Embryonic facial prominence (tissue), 1 donor: ENCODE measurements around the gene CCDC192.

Source experiments
- DNase-seq: peaks from one replicate; pipeline ENCODE4 v3.0.0-alpha.2; 2016; ENCODE audit errors: extremely low spot score

The CCDC192 gene

DNA sequence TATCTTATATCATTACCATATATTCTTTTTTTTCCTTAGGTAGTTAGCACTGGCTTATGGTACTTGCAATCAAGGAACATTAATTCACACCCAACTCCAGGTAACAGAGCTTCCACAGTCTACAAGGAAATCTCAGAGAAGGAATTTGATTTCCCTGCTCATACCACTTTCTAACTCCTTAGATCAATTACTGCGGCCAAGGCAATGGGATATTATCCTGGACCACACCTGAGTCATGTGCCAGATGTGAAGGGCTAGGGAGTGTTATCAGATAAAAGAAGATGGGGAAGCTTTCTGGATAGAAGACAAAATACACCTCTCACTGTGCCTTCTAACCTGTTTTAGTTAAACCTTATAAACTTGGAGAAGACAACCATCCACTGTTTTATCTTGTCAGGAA lies 181.2 kb downstream of the CCDC192 start:
- DNase-seq = no peak

DNA sequence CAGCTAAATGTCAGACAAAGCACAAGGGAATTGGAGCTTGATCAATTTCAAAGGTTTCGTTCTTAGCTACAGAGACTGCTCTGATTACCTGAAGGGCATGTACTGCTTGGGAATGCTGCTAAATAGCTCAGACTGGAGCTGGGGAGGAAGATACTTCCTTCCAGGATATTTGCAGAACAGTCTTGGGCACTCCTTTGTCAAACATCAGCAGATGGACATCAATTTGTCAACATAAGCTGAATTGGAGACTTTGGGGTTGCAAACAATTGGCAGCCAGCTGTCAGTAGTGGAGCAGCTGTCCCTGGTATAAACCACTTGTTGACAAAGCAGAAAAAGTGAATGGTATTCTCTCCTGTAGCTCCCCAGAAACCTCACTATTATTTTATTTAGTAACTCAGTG lies 182.0 kb downstream of the CCDC192 start:
- no peak for DNase-seq

DNA sequence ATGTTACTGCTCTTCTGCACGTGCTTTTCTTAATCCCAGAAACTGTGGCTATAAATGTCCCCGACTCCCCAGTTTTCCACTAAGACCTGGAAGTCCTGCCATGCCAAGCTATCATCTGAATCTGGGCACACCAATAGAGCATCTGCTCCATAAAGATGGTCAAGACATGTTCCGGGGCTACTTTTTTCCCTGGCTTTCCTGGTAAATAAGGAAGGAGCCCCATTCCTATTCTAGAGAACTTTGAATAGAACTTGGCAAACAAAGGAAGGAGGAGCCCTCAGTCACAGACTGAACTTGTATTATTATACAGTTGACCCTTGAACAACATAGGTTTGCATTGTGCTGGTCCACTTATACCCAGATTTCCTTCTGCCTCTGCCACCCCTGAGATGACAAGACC lies 182.9 kb downstream of the CCDC192 start:
- no peak for DNase-seq

DNA sequence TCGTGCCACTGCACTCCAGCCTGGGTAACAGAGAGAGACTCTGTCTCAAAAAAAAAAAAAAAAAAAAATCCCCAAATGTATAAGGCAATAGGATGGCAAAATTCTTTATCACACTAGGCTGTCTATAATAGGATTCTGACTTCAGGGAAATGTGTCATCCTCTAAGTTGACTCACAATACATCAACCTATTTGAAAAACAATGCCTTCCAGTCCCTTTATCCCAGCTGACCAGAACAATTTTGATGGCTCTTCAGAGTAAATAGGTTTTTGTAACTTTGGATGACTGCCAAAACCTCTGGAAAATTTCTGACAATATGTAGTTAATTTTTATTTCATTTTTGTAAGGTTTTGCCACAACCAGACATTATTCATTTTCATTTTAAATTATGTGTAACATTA lies 184.1 kb downstream of the CCDC192 start:
- DNase-seq = no peak

DNA sequence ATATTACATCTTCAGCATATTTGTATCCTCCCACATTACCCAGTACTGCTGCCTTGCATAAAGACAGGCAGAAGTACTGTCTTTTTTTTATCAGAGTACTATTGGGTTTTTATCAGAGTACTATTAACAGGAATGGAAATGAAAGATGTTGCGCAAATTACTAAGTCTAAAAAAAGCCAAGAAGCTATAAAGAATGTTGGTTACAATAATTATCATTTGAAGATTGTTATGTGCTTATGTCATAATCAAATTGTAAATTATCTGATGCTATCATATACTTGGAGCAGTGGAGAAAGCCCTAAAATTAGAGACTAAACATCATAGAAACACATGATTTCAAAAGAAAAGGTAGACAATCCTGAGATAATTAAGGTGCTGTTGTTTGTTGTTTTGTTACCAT lies 188.8 kb downstream of the CCDC192 start:
- DNase-seq = no peak

DNA sequence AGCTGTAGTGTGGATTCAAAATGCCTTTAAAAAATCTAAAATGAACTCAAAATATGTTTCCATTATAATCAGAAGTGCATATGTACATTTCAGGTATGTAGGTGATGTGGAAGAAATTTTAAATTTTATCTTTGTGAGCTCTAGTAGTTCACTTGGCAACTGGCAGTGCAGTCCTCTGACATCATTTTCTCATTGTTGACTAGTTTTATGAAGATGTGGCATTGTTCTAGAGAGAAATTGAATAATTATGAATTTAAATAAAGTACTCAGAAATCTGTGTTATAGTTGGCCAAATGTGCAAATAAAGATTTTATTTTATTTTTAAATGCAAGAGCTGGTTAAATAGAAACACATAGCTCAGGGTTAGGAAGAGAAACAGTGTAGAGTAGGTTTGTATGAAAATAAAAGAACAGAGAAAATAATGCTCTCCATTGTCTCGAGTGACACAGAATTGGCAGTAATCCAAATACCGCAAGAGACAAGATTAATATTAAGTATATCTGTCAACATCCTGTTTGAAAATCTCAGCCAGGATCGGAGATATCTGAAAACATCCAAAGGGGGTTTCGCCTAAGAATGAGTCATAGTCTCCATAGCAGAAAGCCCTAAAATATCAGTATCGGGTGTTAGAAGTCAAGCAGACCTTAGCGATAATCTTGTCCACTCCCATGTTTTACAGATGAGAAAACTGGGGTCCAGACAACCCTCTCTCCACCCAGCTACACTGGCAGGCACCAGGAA lies 189.4 kb downstream of the CCDC192 start:
- no peak for DNase-seq

DNA sequence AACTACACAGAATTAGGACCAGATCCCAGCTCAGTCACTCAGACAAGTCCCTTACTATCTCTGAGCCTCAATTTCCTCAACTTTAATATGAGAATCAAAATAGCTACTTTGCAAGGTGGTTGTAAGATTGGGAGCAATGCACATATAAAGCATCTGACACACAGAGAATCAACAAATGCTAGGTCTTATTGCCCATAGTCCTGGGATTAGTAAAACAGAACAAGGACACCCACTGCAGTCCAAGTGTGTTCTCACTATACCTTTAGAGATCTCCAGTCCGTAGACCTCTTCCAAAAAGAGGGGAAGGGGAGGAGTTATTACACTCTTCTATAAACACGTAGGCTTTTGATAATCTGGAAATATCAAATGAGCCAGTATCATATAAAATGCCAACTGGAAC lies 190.0 kb downstream of the CCDC192 start:
- no peak for DNase-seq

DNA sequence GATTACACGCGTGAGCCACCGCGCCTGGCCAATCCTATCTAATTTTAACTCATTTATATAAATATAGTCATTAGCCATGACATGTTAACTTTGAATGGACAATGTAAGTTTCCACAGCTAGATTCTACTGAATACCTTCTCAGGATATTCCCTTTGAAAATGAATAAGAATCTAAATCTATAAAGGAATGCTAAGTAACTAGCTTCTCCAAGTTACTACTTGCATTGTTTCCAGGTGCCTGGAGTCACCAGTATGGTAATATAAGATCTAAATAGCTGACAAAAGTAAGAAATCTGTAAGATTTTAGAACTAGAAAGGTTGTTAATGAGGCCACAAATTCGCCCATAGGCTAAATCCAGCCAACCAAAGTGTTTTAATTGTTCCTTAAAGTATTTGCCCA lies 191.3 kb downstream of the CCDC192 start:
- no peak for DNase-seq

DNA sequence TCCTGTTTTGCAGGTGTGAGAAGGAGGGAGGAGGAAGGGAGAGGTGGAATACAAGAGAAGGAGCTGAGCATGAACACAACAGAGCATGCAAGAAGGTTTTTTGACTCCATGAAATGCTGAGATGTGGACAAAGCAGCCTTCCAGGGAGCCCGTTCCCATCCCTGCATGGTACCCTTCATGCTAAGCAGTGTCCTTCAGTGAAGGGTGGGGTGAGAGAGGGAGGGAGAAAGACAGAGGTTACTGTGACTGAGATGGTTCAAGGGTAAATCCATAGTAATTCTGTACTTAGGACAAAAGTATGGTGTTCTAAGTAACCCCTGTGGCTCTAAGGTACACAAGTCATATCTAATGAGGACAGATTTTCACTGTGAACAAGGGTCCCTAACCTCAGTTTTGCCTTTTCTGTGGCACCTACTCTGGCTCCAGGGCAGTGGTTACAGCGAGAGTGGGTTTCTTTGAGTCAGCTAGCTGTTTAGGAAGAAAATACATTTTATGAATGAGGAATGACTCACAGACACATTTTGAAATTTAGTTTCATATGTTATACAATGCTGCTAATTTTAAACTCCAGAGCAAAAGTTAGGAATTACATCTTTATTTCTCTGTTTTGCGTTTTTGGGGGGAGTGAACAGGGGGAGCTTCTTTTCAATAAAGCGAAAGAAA lies 195.5 kb downstream of the CCDC192 start:
- no peak for DNase-seq

DNA sequence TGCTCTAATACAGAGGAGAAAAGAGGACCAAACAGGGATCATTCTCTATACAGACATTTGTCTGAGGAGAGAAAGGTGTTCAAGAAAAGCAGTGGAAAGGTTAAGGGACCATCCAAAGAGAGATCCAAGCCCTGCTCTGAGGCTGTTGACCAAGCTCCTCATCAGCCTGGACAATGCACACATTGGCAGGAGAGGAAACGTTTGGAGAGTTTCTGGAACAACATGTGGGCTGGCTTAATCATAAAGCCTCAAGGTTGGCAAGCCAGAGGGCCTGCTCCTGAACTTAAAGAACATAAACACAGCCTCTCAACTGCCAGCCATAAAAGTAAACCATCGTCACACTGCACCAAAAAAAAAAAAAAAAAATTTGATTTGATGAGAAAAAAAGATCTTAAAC lies 196.0 kb downstream of the CCDC192 start:
- no peak for DNase-seq

DNA sequence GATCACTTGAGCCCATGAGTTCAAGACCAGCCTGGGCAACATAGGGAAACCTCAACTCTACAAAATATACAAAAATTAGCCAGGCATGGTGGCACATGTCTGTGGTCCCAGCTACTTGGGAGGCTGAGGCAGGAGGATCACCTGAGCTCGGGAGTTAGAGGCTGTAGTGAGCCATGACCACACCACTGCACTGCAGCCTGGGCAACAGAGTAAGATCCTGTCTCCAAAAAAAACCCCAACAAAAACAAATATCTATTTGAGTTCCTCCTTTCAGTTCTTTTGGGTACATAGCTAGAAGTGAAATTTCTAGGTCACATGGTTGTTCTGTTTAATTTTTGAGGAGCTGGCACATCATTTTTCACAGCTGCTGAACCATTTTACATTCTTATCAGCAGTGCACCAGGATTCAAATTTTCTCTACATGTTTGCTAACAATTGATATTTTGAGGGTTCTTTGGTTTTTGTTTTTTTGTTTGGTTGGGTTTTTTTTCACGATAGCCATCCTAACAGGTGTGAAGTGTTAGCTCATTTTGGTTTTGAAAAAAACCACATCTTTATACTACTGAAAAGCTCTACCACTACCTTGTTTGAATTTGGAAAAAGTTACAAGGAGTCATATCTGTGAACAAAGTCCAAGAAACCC lies 203.5 kb downstream of the CCDC192 start:
- no peak for DNase-seq

DNA sequence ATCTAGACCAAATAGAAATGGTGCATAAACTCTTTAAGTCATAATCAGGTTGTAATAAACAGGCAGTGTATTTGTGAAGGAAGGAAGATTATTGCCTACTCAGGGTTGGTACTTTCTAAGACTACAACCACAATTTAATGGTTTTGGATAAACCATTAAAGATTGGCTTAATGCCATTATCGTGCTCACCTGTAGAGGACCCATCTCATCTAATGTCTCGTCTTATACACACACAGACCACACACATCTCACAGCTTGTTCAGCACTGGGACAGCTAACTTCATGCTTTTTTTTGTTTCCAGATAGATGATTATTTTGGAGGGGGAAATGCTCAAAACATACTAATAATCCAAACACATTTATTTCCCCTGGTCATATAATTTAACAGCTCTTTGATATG lies 204.7 kb downstream of the CCDC192 start:
- no peak for DNase-seq

DNA sequence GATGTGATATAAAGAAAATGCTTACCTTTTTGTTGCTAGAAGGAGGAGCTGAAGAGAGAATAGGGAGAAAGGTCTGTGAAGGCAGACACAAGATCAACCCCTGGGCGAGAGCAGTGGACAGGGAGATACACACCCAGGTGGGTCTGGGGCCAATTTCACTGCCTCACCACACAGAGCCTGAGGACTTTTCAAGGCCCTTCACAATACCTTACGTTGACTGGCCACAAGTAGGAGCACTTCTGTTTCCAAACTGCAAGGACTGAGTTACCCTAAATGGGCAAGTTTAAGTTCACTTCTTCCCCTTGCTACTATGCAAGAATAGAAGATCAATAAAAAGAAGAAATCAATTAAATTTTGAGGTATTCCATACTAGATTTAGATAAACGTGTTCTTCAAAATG lies 205.9 kb downstream of the CCDC192 start:
- DNase-seq = no peak

DNA sequence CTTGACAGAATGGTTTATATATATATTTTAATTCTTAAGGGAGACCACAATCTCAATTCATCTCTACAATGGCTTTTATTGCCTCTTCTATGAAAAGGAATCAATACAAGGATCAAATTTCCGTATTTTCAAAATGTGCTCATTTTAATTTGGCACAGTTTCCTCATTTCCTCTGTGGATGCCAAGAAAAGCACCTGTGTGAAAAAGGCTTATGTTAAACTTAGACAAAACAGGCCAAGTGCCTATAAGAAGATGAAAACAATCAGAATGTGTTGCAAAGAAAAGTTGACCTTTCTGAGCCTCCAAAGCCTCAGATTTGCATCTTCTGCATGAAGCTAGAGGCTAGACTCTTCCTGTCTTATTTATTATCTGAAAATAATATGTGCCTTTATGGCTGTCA lies 206.6 kb downstream of the CCDC192 start:
- DNase-seq = no peak

DNA sequence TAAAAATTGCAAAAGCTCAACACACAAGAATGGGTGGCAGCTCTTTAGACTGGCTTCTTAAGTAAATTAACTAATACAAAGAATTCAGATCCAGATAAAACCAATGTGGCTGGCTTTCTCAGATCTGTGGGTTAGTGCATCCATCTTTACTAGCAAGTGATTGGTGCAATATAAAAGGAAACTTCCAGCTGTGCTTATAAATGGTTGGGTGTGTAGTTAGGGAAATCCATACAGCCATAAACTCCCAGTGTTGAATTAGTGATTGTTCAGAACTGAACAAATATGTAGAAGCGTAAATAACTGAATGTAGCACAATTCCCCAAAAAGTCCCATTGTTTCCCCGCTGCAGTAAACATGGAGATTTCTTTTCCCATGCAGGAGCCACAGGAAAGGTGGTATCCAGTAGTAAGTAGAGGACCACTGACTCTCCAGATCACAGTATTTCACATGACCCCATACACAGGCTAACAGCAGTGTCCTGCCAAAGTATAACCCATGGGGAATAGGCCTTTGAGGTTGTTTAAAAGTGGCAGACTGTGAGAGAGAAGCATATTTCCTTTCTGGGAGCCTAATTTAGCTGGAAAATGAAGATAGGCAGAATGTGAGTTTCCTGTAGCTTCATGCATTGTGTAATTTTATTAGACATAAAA lies 207.2 kb downstream of the CCDC192 start:
- no peak for DNase-seq

DNA sequence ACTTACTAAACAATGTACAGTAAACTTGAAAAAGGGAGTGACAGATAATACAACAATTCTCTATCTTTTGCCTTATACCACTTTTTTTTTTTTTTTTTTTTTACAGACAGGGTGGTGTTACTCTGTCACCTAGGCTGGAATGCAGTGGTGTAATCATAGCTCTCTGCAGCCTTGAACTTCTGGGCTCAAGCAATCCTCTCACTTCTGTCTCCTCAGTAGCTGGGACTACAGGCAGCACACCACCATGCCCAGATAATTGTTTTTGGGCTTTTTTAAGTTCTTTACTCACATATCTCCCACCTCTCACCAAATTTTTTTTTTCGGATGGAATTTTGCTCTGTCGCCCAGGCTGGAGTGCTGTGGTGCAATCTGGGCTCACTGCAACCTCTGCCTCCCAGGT lies 208.4 kb downstream of the CCDC192 start:
- DNase-seq = no peak

DNA sequence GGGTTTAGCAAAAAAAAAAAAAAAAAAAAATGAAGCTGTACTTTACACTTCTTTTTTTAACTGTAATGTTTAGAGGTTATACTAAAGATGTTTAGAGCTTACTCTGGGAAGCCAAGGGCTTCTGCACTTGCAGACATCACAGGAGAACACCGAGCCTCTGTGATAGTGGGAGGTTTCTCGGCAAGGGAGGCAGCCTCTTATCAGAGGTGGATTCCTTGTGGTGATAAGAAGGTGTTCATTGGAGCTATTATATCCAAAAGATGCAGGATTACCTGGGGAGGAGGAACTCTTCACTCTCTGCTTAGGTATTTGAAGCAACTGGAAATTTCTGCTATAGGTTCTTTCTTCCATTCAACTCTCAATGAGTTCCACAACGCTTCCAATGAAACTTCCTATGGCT lies 209.2 kb downstream of the CCDC192 start:
- DNase-seq = no peak

DNA sequence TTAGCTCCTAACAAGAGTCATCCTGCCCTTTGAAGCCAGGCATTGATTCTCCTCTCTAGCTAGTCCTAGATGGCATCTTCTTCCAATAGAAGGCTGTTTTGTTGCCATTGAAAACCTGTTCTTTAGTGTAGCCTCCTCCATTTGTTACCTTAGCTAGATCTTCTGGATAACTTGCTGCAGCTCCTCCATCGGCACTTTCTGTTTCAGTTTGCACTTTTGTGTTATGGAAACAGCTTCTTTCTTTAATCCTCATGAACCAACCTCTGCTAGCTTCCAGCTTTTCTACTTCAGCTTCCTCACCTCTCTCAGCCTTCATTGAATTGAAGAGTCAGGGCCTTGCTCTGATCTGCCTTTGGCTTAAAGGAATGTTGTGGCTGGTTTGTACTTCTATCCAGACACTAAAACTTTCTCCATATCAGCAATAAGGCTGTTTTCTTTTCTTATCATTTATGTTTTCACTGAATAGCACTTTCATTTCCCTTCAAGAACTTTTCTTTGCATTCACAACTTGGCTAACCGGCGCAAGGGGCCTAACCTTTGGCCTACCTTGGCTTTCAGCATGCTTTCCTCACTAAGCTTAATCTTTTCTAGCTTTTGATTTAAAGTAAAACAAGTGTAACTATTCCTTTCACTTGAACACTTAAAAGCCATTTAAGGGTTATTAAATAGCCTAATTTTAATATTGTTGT lies 213.8 kb downstream of the CCDC192 start:
- DNase-seq = no peak

DNA sequence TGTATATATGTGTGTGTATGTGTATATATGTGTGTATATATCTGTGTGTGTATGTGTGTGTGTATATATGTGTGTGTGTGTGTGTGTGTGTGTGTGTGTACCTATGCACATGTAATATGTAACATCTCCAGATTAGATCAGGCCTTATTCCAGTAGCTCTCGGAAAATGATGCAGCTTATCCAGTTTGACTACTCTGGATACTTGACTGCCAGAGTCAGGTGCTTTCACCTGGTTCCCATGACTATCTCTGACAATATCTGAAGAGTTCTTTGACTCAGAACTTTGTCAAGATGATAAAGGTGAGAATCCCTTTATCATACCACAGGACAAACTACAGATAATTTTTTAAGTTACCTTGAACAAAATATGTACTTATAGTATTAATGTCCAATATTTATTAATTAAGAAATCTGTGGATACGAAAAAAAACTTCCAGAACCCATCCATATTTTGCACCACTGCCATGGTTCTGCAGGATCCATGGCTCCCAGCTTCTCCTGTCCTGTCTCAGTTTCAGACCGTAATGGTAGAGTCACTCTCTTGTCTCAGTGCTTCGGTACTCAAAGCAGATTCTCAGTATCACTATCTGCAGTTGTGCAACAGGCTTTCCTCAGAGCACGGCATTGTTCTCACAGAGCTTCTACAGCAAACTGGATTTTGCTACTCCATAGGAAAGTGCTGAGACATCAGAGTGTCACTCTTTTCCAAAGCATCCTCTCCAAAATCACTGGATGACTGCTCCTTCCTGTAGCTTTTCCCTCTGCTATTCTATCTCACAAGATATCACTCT lies 216.0 kb downstream of the CCDC192 start:
- no peak for DNase-seq

DNA sequence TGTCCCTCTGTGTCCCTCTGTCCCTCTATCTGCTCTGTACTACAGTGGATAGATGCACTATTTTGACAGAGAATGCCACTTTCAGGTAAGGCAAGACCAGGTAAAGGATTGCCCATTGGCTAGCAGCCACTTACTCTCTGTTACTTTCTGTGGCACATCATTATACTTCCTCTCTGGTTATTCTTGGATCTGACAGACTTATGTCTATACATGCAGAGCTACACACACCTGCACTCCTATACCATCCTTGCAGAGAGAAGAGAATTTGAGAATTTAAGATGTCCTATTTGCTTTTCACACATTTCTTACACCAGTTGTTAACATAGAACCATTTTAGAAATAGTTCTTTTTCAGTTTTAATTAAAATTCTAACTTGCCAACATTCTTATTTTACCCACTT lies 216.6 kb downstream of the CCDC192 start:
- DNase-seq = no peak

DNA sequence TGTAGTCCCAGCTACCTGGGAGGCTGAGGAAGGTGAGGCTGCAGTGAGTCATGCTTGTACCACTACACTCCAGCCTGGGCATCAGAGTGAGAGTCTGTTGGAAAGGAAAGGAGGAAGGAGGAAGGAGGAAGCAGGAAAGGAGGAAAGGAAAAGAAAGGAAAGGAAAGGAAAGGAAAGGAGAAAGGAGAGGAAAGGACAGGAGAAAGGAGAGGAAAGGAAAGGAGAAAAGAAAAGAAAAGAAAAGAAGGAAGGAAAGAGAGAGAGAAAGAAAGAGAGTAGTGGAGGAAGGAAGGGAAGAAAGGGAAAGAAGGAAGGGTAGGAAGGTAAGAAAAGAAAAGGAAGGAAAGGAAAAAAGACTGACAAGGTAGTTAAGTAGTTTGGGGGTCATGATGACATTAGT lies 217.7 kb downstream of the CCDC192 start:
- no peak for DNase-seq
